Body of pancreas (tissue), 4 donors: ENCODE results near the gene TMEM45A. TPM values are rescaled to one million over a fixed set of nuclear protein-coding genes. Genes with fewer than 3 reads are reported as not detected.
A peak's percentile ranks its signal among the peaks of the same experiment; 100 is the strongest.

Experiments used
- ATAC-seq: fragments of 150-250 bp; one replicate; pipeline ENCODE4 v1.9.1; 2016
- DNase-seq, 4 donors: peaks; one replicate each; pipeline ENCODE4 v3.0.0-alpha.2; 2019
- H3K27ac ChIP-seq, 4 donors: fragments of 200-600 bp; sonication (generic); 1 replicate in 3 of 4; 2 replicates in 1 of 4; pipeline versions ENCODE4 v1.5.1 to v1.6.1; 2016 to 2019; ENCODE audit warnings: mild to moderate bottlenecking in 1 of 4, mixed read lengths in 1 of 4, moderate library complexity in 1 of 4
- H3K27me3 ChIP-seq, 2 donors: fragments of 200-600 bp; sonication (generic); one replicate each; pipeline ENCODE4 v1.6.0; 2016; ENCODE audit warnings: mild to moderate bottlenecking in 1 of 2
- H3K36me3 ChIP-seq, 2 donors: fragments of 200-600 bp; sonication (generic); replicated peaks in 1 of 2; 2 replicates each; pipeline ENCODE4 v1.5.1; 2016; ENCODE audit warnings: low read depth in 2 of 2; ENCODE audit not compliant: insufficient read depth in 1 of 2
- H3K4me1 ChIP-seq: fragments of 200-600 bp; sonication (generic); one replicate; pipeline ENCODE4 v1.6.0; 2016
- H3K4me3 ChIP-seq, 2 donors: fragments of 200-600 bp; sonication (generic); 1 replicate in 1 of 2; 2 replicates in 1 of 2; pipeline ENCODE4 v1.5.1; 2016 to 2019
- H3K9me3 ChIP-seq, 3 donors: fragments of 200-600 bp; sonication (generic); 1 replicate in 2 of 3; 2 replicates in 1 of 3; pipeline ENCODE4 v1.5.1; 2016
- POLR2A ChIP-seq, 3 donors: fragments of 450-650 bp; IDR thresholded peaks; one replicate each; pipeline ENCODE4 v1.6.1; 2016; ENCODE audit warnings: antibody characterized with exemption in 3 of 3, mild to moderate bottlenecking in 2 of 3
- WGBS, 2 donors: methylation state at CpG; one replicate each; pipeline ENCODE4 v1.1.5; 2017; 5-methylcytosine and 5-hydroxymethylcytosine counted together
- intact Hi-C: fragments of 100-400 bp; cut with DNase I; formaldehyde crosslinking; loops from one replicate; pipeline ENCODE4 v1.15.1; 2023
- total RNA-seq, 2 donors: library from RNA; depleted of rRNA; stranded (reverse); fragments of >200 nt; gene quantifications; one replicate each; pipeline ENCODE4 v1.1.0, GENCODE V29; 2016
- TF ChIP-seq, protein P1 (sequence below), 7 experiments: fragments of 450-650 bp in 4 of 7; fragments of 200-600 bp in 3 of 7; sonication (generic) in 3 of 7; IDR thresholded peaks; one replicate each; pipeline ENCODE4 v1.5.1; 2016 to 2019; ENCODE audit warnings: antibody characterized with exemption in 7 of 7

The TMEM45A gene
- total RNA-seq, 2 donors from 2014 or later, result 13.7 to 24.1 TPM

DNA sequence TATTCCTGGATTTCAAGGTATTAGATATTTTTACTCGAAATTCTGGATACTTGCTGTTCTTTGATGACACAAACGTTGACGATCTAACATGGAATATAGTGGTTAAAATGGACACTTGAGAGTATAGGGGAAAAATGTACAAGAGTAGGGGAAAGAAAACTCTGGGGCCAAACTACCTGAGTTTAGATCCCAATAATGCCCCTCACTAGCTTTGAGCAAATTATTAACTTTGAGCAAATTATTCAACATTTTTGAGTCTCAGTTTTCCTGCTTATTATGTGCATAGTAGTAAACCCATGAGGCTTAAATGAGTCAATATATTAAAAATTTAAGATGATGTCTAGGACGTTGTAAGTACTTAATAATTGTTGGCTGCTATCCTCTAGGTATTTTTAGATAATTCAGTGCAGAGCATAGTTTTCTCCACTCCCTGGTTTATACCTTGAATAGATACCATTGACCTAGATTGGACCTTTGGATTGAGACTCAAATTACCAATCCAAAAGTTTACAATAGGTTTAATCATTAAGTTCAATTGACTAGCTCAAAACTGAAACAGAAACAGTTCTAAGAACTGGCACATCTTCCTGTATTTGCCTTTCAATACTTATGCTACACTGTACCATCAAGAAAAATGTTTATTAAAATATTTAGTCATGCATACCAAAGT, 121.4 kb downstream of the TMEM45A start:
- H3K36me3 ChIP-seq, result no peaks in the 10 kb centered on the region
- TF ChIP-seq, protein P1, sequence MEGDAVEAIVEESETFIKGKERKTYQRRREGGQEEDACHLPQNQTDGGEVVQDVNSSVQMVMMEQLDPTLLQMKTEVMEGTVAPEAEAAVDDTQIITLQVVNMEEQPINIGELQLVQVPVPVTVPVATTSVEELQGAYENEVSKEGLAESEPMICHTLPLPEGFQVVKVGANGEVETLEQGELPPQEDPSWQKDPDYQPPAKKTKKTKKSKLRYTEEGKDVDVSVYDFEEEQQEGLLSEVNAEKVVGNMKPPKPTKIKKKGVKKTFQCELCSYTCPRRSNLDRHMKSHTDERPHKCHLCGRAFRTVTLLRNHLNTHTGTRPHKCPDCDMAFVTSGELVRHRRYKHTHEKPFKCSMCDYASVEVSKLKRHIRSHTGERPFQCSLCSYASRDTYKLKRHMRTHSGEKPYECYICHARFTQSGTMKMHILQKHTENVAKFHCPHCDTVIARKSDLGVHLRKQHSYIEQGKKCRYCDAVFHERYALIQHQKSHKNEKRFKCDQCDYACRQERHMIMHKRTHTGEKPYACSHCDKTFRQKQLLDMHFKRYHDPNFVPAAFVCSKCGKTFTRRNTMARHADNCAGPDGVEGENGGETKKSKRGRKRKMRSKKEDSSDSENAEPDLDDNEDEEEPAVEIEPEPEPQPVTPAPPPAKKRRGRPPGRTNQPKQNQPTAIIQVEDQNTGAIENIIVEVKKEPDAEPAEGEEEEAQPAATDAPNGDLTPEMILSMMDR (IDR thresholded peaks at IDR 0.05), result no peak
- TF ChIP-seq POLR2A (IDR thresholded peaks at IDR 0.05), result no peak
- H3K27me3 ChIP-seq, result no peaks in the 10 kb centered on the region
- peak overlapping the region in 2 of 4 donors; percentile 8 to 39 for H3K27ac ChIP-seq
- no peak for DNase-seq
- intact Hi-C loops, result no loop called here
- peaks cover 14% of the 10 kb centered on the region for H3K4me1 ChIP-seq
- no peak overlapping the region for H3K4me3 ChIP-seq
- peak; percentile 72 for ATAC-seq
- WGBS, 2 donors, result 44 to 50% methylated on average over 4 of the region's 4 CpGs
- H3K9me3 ChIP-seq, result no peaks in the 10 kb centered on the region

GRCh38 chr3:100614941-100615340, 122.5 kb downstream of the TMEM45A start:
- peaks cover 14% of the 10 kb centered on the region for H3K4me1 ChIP-seq
- no peak for TF ChIP-seq POLR2A (IDR thresholded peaks at IDR 0.05)
- TF ChIP-seq, protein P1 (IDR thresholded peaks at IDR 0.05), result no peak
- H3K27ac ChIP-seq, result no peak overlapping the region
- intact Hi-C loops, result no loop called here
- no peaks in the 10 kb centered on the region for H3K9me3 ChIP-seq
- ATAC-seq (no peak), DNase-seq (no peak)
- no peaks in the 10 kb centered on the region for H3K27me3 ChIP-seq
- no peaks in the 10 kb centered on the region for H3K36me3 ChIP-seq
- no peak overlapping the region for H3K4me3 ChIP-seq

GRCh38 chr3:100615684-100616083, 123.3 kb downstream of the TMEM45A start:
- ATAC-seq (no peak), DNase-seq (no peak)
- no peak overlapping the region for H3K27ac ChIP-seq
- peaks cover 14% of the 10 kb centered on the region for H3K4me1 ChIP-seq
- intact Hi-C loops, result no loop called here
- H3K36me3 ChIP-seq, result no peaks in the 10 kb centered on the region
- H3K27me3 ChIP-seq, result no peaks in the 10 kb centered on the region
- H3K4me3 ChIP-seq, result no peak overlapping the region
- TF ChIP-seq, protein P1 (IDR thresholded peaks at IDR 0.05), result no peak
- no peak for TF ChIP-seq POLR2A (IDR thresholded peaks at IDR 0.05)
- no peaks in the 10 kb centered on the region for H3K9me3 ChIP-seq

- ATAC-seq, result no peak
- TF ChIP-seq POLR2A (IDR thresholded peaks at IDR 0.05), result no peak
- TF ChIP-seq, protein P1 (IDR thresholded peaks at IDR 0.05), result no peak
- H3K9me3 ChIP-seq, result no peaks in the 10 kb centered on the region
- H3K4me3 ChIP-seq, result no peak overlapping the region
- H3K4me1 ChIP-seq, result no peaks in the 10 kb centered on the region
- H3K27me3 ChIP-seq, result no peaks in the 10 kb centered on the region
- no peak for DNase-seq
- no peaks in the 10 kb centered on the region for H3K36me3 ChIP-seq
- intact Hi-C loops, result no loop called here
- no peak overlapping the region for H3K27ac ChIP-seq
These were observed 128.8 kb downstream of the TMEM45A start for GRCh38 chr3:100621251-100621650.

Other genes with a start within 250 kb of the TMEM45A start
- 10 to 100 TPM; 11.5 to 49.8 TPM for gene TBC1D23, start 231.6 kb upstream of the TMEM45A start, total RNA-seq
- 10 to 100 TPM; 21.5 to 32.6 TPM for gene NIT2, start 157.9 kb upstream of the TMEM45A start, total RNA-seq
- 10 to 100 TPM; 17.1 to 25.9 TPM for gene TOMM70, start 91.5 kb upstream of the TMEM45A start, total RNA-seq
- 1 to 10 TPM; 4.6 to 6.2 TPM for gene LNP1, start 91.1 kb upstream of the TMEM45A start, total RNA-seq
- gene ADGRG7, start 117.0 kb downstream of the TMEM45A start, total RNA-seq, result not detected
- gene TFG, start 216.9 kb downstream of the TMEM45A start, total RNA-seq, result 10 to 100 TPM; 46.1 to 55.8 TPM